Stimulated activated naive CD4-positive, alpha-beta T cell (primary cell): ENCODE results near the gene NAB2.

Source experiments
- DNase-seq, 6 experiments: peaks; one replicate each; lab custom pipeline; 2025; lab: John Stamatoyannopoulos, UW

The NAB2 gene

DNA sequence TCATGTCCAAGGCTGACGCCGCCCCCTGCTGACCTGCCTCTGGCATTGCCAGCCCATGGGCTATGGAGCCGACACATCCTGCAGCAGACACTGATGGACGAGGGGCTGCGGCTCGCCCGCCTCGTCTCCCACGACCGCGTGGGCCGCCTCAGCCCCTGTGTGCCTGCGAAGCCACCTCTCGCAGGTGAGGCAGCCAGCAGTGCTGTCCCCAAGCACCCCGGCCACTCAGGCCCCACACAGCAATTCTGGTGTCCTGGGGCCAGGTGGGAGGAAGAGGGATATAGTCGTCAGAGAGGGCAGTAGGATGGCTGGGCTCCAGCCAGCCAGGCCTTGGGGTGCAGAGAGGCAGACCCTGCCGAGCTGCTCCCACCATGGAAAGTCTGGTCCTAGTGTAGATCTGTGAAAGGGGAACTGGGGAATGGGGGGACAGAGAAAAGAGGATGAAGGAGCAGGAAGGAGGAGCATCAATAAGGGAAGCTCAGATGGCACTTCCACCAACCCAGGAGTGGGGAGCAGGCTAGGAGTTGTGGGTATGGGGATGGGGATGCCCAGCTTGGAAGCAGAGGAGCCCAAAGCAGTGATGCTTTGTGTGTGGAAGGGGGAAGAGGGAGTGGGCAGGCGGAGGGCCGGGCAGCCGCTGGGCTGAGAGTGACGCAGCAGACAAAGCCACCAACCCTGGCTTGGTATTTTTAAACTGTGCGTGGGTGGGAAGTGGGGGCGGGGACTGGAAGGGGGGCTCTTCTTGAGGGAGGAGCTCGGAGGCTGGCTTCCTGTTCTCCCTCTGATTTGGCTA is 4.7 kb downstream of the NAB2 start:
- peak; percentile 14 to 67 (median 43) for DNase-seq

DNA sequence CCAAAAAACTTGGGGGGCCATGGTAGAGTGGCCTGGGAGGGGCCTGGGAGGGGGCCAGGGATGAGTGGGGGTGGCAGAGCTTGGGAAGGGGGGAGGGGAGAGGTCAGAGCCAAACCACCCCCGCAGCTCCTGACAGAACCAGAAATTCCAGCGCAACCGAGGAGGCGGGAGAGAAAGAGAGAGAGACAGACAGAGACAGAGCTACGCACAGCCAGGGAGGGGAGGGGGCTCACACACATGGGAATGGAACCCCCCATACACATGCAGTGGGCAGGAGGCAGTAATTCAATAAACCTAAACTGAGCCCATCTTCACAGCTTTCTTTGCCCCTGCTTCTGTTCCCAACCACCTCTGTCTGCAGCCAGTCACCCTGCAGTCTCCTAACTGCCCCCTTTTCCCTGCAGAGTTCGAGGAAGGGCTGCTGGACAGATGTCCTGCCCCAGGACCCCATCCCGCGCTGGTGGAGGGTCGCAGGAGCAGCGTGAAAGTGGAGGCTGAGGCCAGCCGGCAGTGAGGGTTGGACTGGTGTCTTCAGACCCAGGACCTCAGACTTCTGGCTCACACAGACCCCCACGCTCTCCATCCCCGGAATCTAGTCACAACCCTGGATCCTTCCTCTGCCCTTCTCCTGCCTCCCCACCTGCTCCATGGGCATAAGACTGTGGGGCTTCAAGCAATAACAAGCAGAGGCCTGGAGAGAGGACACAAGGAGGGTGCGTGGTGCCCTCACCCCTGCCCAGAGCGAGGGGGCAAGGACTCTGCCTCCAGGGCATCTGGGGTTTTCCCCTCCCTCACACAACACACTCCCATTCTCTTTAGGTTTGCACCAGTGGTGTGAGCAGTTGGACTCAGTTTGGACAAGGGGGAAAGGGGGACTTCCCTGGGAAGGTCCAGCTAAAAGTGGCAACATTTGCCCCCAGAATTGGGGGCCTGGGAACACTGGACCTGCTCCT is 5.6 kb downstream of the NAB2 start:
- DNase-seq, result no peak

DNA sequence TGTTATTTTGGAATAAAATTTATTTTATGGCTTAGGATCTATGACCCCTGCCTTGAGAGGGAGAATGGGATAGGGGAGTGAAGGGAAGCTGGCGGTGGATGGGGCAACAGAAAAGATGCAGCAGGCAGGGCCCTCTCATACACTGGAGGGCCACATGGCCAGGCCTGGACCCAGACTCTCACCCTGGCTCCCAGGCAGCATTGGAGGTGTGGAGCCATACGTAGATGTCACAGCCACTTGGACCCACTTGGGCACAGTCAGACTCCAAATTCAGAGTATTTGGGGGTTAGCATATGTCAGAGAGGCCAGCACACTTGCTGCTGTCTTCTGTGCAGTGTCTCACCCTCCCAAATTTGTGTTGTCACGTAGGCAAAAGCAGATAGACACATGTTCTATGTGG is 6.5 kb downstream of the NAB2 start:
- no peak for DNase-seq

DNA sequence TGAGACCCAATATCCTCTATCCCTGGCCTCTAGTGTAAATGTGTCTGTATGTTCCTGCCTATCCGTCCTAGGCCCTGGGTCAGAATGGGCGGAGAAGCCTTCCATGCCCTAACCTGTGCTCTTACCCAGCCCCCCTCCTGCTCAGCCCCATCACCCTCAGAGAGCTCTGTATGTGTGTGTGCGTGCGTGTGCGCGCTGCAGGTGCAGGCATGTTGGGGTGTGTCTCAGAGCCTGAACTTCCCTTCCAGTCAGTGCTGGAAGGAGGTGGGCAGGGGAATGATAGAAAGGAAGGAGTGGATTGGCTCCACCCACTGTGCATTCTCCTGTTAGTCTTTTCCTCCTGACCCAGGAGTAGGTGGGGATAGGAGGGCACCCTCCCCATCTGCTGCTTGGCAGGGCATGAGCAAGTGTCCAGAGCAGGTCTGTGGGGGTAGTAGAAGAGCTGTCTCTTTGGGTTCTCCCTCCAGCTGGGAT is 7.2 kb downstream of the NAB2 start:
- no peak for DNase-seq

DNA sequence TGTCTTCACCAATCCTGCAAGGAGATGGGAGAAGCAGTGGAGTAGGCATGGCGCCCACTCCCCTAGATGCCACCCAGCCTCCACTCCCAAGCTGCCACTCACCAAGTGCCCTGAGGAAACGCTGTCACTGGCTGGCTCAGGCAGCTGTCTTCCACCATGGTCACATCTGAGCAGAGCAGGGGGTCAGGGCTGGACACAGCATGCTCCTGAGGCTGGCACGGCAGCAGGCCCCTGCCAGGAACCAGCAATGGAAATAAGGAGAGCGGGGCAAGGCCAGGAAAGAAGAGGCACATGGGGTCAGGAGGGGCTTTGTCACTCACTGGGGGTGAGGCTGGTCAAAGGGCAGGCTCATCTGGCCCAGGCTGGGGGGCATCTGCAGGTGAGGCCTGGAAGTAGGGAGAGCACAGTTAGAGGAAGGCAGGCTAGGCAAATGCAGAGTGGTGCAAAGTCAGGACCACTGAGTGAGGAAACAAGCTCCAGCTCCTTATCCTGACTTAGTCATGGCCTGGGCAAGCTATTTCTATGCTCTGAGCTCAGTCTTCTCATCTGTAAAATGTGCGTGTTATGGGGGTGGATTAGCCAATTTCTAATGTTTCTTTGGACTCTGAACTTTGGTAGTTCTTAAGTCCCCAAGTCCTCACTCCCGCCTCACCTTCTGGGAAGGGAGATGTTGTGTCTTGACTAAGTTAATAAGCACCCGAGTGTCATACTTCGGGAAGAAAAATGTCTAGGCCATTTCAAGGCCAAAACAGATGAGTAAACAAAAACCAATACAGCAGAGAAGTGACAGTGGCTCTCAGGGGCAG is 8.0 kb downstream of the NAB2 start:
- no peak for DNase-seq

DNA sequence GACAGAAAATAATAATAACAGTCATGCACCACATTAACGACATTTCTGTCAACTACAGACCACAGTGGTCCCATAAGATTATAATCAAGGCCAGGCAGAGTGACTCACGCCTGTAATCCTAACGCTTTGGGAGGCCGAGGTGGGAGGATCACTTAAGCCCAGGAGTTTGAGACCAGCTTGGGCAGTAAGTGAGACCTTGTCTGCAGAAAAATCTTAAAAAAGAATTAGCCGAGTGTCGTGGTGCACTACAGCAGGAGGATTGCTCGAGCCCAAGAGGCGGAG is 8.6 kb downstream of the NAB2 start:
- no peak for DNase-seq

DNA sequence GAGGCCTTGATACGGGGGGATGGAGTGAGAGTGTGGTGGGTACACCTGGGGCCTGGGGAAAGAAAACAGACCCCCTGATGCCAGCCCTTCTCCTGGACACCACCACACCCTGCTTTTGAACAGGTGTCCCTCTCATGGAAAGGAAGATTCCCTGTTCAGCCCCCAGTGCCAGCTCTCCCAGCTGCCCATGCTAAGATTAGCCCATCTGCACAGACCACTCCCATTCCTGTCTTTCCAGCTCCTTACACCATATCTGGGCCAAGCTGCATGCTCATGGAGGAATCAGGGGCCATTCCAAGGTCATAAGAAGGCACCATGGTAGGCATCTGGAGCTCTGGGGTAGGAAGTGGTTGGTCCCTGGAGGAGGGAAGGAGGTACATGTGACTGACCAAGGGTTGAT is 9.6 kb downstream of the NAB2 start:
- no peak for DNase-seq

DNA sequence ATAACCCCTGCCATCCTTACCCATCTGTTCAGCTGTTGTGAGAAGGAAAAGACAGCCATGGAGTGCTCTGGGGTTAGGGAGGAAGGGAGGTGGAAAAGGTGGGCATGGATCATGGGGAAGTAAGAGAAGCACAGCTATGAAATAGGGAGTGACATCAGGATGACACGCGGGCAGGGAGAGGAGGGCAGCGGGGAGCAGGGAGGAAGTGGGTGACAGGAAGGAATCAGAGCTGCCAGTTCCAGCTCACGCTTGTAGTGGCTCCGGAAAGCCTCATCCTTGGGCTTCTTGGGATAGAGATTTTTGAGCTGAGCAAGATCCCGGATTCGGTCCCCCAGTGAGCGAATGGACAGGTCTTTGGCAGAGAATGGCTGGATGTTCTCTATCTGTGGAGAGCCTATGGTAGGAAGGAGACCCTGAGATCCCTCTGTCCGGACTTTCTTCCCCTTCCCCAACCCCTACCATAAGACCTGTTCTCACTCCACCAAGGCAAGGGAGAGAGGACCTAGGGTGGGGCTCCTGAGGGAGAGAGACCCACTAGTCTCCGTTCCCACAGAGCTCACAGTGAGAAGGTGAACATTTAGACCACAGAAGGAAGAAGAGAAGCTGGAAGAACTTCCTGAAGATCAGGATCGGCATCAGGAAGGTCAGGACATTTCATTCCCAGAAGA is 10.3 kb downstream of the NAB2 start:
- DNase-seq, result no peak

DNA sequence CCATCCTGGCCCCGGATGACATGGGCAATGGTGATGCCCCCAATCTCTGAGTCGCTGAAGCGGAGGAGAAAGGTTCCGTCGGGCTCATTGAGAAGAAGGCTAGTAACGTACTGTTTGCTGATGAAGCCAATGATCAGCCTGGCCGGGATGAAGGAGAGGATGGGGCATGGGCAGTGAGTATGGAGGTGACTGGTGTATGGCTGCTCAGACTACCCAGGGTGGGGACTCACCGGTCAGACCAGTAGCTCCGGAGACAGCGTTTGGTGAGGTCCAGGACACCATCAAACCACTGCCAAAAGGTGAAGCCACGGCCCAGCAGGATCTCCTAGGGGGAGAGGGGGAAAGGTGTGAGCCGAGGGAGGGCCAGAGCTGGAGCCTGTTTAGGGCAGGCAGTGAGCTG is 10.9 kb downstream of the NAB2 start:
- DNase-seq, result no peak

DNA sequence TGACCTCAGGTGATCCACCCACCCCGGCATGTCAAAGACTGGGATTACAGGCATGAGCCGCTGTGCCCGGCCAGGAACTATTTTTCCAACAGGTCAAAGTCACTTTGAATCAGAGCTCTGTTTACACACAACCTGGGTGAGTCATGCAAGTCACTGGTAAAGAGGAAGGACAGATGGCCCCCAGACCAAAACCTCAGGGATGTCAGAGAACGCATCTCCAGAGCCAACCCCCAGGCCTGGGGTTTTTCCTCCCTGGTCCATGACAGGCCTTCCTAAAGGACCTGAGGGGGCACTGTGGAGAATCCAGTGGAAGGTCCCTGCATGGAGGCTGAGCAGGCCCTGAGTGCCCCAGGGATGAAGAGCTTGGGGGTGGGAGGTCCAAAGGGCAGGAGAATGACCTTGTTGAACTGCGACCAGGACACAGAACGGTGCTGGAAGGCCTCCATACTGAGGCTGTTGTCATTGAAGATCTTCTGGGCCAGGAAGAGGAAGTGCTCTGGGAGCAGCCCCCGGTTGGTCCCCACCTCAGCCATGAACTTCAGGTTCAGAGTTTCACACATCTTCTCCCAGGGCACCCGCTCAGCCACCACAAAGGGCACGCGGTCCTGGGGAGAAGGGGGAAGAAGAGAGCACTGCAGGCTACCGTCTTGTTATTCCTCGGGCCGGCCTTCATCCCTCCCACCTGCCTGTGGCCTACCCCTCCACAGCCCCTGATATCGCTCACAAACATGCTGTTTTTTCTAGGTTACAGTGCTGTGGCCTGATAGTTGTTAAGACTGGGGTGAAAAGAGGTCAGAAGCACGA is 13.2 kb downstream of the NAB2 start:
- no peak for DNase-seq

DNA sequence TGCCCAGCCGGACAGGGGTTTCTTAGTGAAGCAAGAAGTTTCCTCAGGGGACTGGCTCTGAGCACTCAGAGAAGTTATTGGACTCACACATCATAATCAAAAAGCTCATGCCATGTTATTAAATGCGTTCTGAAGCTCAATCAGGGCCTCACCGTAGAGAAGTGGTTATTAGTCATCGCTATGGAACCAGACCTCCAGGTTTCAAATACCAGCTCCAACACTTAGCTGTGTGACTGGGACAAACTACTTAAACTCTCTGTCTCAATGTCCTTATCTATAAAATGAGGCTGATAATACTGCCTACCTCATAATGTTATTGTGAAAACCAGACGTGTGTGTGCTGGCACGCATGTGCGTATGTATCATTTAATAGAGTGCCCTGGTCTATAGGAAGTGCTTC is 14.9 kb downstream of the NAB2 start:
- no peak for DNase-seq

DNA sequence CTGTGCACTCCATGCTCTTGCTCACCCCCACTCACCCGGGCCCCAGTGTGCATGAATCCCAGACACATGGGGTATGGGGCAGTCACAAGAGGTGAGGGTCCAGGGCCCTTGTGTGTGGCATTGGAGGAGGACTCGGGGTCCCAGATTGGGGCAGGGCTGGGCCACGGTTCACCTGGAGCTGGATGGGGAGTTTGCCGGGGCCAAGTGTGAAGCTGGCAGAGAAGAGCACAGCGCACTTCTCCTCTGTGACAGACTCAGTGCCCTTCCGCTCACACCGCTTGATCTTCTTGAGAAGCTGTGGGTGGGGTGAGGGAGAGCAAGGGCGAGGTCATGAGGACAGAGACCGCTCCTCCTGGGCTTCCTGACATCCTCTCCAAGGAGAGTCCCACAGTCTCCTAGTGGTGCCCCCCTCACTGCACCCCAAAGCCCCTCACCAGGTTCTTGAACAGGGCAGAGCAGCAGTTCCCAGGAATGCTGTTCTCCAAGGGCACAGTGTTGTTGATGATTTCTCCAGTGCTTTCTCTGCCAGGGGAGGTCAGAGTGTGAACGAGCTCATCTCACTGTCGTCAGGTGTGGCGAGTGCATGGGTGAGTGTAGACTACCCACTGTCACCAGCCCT is 15.5 kb downstream of the NAB2 start:
- DNase-seq, result no peak

DNA sequence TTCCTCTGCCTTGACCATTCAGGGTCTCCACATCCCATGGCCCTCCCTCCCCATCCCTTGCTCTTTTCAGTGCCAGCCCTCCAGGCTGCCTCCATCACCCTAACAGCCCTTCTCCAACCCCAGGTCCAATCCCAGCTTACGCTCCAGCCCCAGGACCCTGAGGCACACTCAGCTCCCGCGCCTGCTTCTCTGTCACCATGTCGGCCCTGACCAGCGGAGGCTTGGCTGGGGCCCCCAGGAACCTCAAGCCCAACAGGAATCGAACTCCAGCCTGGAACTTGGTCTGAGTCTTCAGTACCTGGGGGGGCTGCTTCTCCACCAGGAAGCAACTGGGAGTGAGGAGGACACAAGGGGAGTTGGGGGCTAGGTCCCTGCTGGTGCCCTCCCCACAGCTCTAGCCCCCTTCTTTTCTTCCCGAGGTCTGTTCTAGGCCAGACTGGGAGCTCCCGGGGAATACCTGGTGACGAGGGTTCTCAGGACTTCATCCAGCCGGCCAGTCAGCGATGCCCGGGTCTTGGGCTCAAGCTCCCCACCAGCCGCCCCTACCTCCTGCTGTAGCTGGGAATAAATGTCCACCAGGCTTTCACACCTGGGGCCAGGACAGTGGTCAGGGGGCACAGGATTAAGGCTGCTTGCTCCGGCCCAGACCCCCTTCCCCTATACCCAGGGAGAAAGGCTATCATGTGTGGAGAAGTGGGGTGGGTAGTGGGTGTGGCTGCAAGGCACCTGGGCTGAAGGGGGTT is 16.3 kb downstream of the NAB2 start:
- no peak for DNase-seq

DNA sequence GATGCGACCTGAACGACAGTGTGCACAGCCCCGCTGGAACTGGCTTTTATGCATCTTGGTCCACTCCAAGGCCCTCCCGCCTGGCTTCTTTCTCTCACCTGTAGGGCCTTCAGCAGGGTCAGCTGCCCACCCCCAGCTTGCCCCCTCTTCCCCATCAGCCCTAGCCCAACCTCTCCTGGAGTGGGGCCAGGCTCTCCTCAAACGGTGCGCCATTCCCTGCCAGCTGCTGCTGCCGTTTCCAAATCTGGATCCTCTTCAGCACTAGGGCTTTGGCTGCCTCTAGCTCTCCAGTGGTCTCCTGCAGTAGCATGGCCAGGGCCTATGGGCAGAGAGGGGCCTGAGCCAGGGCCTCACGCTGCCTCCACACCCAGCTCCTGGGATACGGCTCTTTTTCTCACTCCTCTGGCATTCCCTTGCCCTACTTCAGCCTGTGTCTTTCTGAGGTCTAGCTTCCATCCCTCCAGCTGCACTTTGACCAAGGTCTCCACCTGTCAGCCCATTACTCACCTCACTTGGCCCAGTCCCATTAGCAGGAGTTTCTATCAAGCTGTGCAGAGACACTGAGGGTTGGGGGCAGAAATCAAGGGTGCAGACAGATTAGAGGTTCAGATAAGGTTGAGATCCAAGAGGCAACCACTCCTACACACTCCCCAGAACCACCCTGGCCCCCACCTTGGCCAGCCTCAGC is 17.3 kb downstream of the NAB2 start:
- no peak for DNase-seq

DNA sequence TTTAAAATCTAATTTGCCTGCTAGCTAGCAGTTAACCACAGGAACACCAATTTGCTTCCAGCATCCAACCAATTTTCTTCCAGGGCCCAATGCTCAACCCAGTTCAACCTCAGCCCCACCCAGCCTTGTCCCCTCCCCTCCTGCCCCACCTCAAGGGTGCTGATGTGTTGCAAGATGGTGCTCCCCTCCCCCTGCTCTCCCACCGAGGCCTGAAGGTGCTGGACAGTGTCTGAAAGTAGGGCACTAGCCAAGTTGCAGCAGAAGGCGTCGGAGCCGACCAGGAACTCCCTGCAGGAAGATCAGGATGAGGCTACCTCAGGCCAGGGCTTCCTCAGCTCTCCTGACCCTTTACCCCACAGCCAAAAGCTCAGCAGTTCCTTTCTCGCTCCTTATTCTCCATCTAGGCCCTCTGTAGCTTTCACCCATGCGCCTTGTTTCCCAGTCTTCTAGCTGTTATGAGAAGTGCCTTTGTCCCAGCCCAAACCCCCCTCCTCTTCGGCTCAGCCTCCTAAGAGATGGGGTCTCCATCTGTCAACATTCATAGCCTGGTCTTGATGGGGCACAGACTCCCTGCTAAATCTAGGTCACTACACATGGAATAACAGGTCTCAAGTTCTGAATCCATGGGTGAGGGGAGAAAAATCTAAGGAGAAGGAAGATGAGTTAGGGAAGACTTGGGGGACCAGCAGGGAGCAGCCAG is 18.7 kb downstream of the NAB2 start:
- DNase-seq, result no peak

DNA sequence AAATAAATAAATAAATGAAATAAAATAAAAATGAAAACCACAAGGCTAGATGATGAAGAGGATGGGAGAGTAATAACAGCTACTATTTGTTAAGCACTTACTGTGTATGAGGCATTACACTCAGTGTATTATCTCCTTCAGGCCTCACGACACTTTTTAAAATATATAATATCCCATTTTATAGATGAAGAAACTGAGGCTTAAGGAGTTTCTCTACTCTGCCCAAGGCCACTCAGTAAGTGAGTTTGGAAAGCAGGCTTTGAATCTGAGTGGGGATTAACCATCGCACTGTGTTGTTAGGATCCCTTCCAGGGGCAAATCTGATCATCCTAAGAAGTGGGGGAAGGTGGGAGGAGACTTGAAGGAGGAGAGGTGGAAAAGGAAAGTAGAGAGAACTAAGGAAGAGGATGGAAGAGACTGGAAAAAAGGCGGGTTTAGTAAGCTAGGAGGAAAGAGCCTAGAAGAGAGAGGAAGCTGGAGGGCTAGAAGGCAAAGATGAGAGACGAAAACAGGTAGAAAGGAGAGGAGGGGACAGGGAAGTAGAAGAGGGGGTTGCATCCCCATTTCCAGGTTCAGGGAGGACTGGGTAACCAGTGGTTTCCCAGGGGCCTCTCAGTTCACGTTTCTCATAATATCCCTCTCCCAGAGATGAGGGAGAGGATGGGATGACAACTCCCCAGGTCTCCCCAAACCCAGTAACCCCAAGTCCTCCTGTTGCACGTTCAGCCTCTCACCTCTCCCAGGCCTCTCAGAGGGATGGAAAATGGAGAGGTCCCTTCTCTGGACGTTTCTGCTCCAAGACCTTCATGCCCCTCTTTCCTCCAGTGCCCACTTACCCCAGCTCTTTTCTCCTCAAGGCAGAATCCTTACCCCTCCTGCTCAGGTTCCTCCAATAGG is 20.5 kb downstream of the NAB2 start:
- DNase-seq, result no peak
